Neural cell (in vitro differentiated cells): ENCODE measurements around the gene TAC3.

Experiments
- EP300 ChIP-seq: fragments of 450-650 bp; conservative IDR thresholded peaks from 2 replicates; pipeline ENCODE4 v1.6.1; 2014; ENCODE audit warnings: antibody characterized with exemption, mild to moderate bottlenecking, moderate library complexity; ENCODE audit not compliant: poor library complexity, severe bottlenecking
- EZH2 ChIP-seq: fragments of 200-600, 300-800 bp; shearing (Covaris generic), sonication (generic); IDR thresholded peaks from 2 replicates; pipeline ENCODE4 v1.6.1; 2014; ENCODE audit warnings: antibody characterized with exemption, low read length, borderline replicate concordance, mild to moderate bottlenecking; ENCODE audit not compliant: insufficient read depth, poor library complexity, severe bottlenecking
- POLR2AphosphoS5 ChIP-seq: IDR thresholded peaks from 2 replicates; pipeline ENCODE4 v1.6.1; 2012
- RAD21 ChIP-seq: fragments of 450-650 bp; conservative IDR thresholded peaks from 2 replicates; pipeline ENCODE4 v1.6.1; 2014; ENCODE audit warnings: antibody characterized with exemption, mild to moderate bottlenecking, moderate library complexity
- SMC3 ChIP-seq: fragments of 450-650 bp; conservative IDR thresholded peaks from 2 replicates; pipeline ENCODE4 v1.6.1; 2014; ENCODE audit warnings: antibody characterized with exemption, mild to moderate bottlenecking, moderate library complexity; ENCODE audit not compliant: poor library complexity
- TAF1 ChIP-seq: IDR thresholded peaks from 2 replicates; pipeline ENCODE4 v1.6.1; 2012; ENCODE audit warnings: low read depth
- TF ChIP-seq, protein P1 (sequence below): fragments of 450-650 bp; IDR thresholded peaks from 2 replicates; pipeline ENCODE4 v1.5.1; 2014; ENCODE audit warnings: antibody characterized with exemption, mild to moderate bottlenecking, moderate library complexity; ENCODE audit not compliant: poor library complexity, severe bottlenecking
- TF ChIP-seq, protein P2 (sequence below): IDR thresholded peaks from 2 replicates; pipeline ENCODE4 v1.6.1; 2012; ENCODE audit warnings: borderline replicate concordance

GRCh38 chr12:57037264-57037663 is 20.9 kb upstream of the TAC3 start:
- TF ChIP-seq, protein P1, sequence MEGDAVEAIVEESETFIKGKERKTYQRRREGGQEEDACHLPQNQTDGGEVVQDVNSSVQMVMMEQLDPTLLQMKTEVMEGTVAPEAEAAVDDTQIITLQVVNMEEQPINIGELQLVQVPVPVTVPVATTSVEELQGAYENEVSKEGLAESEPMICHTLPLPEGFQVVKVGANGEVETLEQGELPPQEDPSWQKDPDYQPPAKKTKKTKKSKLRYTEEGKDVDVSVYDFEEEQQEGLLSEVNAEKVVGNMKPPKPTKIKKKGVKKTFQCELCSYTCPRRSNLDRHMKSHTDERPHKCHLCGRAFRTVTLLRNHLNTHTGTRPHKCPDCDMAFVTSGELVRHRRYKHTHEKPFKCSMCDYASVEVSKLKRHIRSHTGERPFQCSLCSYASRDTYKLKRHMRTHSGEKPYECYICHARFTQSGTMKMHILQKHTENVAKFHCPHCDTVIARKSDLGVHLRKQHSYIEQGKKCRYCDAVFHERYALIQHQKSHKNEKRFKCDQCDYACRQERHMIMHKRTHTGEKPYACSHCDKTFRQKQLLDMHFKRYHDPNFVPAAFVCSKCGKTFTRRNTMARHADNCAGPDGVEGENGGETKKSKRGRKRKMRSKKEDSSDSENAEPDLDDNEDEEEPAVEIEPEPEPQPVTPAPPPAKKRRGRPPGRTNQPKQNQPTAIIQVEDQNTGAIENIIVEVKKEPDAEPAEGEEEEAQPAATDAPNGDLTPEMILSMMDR: no peak
- no peak for TF ChIP-seq POLR2AphosphoS5
- TF ChIP-seq, protein P2, sequence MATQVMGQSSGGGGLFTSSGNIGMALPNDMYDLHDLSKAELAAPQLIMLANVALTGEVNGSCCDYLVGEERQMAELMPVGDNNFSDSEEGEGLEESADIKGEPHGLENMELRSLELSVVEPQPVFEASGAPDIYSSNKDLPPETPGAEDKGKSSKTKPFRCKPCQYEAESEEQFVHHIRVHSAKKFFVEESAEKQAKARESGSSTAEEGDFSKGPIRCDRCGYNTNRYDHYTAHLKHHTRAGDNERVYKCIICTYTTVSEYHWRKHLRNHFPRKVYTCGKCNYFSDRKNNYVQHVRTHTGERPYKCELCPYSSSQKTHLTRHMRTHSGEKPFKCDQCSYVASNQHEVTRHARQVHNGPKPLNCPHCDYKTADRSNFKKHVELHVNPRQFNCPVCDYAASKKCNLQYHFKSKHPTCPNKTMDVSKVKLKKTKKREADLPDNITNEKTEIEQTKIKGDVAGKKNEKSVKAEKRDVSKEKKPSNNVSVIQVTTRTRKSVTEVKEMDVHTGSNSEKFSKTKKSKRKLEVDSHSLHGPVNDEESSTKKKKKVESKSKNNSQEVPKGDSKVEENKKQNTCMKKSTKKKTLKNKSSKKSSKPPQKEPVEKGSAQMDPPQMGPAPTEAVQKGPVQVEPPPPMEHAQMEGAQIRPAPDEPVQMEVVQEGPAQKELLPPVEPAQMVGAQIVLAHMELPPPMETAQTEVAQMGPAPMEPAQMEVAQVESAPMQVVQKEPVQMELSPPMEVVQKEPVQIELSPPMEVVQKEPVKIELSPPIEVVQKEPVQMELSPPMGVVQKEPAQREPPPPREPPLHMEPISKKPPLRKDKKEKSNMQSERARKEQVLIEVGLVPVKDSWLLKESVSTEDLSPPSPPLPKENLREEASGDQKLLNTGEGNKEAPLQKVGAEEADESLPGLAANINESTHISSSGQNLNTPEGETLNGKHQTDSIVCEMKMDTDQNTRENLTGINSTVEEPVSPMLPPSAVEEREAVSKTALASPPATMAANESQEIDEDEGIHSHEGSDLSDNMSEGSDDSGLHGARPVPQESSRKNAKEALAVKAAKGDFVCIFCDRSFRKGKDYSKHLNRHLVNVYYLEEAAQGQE: no peak
- TF ChIP-seq EZH2: no peak
- TF ChIP-seq EP300: no peak
- no peak for TF ChIP-seq SMC3
- no peak for TF ChIP-seq RAD21
- TF ChIP-seq TAF1: no peak
